NB4 (cell line): ENCODE results near the gene DAZAP1.
"Not testable (repeated sequence)": the region's sequence is repeated elsewhere in the genome, so short reads cannot be mapped to it uniquely, and the experiment has no call there.

Experiments
- DNase-seq: peaks from one replicate; pipeline ENCODE4 v3.0.0; 2010; ENCODE audit warnings: low read depth
- H3K4me3 ChIP-seq: one replicate; pipeline ENCODE4 v1.5.1; 2011; ENCODE audit warnings: mild to moderate bottlenecking, low read depth, low read length, moderate library complexity
- MYC ChIP-seq: IDR thresholded peaks from 2 replicates; pipeline ENCODE4 v1.6.1; 2011; ENCODE audit warnings: low read depth, low read length
- POLR2A ChIP-seq: IDR thresholded peaks from 2 replicates; pipeline ENCODE4 v1.6.1; 2011; ENCODE audit warnings: mild to moderate bottlenecking; ENCODE audit not compliant: insufficient read length; ENCODE audit errors: extremely low read depth
- TF ChIP-seq, protein P1 (sequence below): IDR thresholded peaks from one replicate; pipeline ENCODE4 v1.5.1; 2012; ENCODE audit warnings: low read depth, low read length
- TF ChIP-seq, protein P2 (sequence below): IDR thresholded peaks from 2 replicates; pipeline ENCODE4 v1.6.1; 2011; ENCODE audit warnings: low read depth, low read length

The DAZAP1 gene

DNA sequence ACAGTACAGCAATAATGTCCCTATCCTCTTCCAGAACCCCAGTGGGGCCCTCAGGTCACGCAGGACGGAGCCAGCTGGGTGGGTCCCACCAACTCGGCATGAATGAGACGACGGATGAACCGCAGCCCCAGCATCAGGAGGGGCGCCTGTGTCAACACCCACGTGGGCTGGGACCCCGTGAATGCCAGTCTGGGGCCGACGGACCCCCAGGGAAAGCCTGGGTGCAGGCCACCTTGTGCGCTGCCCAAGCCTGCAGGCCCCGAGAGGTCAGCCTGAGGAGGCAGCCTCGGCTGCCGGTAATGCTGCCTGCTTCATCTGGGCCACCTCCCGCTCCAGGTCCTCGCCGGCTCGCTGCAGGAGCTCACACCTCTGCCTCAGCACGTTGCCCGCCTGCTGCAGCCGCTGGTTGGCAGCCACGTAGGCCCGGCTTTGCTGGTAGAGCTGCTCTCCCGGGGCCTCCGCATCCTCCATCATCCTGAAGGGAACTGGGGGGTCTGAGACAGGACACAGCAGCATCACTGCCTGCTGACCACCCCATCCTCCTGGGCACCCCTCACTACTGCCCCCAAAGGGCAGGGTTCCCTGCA is 67.5 kb downstream of the DAZAP1 start:
- DNase-seq: no peak
- no peak overlapping the region for H3K4me3 ChIP-seq
- TF ChIP-seq POLR2A (no peak), MYC (no peak)
- TF ChIP-seq, protein P1, sequence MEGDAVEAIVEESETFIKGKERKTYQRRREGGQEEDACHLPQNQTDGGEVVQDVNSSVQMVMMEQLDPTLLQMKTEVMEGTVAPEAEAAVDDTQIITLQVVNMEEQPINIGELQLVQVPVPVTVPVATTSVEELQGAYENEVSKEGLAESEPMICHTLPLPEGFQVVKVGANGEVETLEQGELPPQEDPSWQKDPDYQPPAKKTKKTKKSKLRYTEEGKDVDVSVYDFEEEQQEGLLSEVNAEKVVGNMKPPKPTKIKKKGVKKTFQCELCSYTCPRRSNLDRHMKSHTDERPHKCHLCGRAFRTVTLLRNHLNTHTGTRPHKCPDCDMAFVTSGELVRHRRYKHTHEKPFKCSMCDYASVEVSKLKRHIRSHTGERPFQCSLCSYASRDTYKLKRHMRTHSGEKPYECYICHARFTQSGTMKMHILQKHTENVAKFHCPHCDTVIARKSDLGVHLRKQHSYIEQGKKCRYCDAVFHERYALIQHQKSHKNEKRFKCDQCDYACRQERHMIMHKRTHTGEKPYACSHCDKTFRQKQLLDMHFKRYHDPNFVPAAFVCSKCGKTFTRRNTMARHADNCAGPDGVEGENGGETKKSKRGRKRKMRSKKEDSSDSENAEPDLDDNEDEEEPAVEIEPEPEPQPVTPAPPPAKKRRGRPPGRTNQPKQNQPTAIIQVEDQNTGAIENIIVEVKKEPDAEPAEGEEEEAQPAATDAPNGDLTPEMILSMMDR: no peak
- TF ChIP-seq, protein P2, sequence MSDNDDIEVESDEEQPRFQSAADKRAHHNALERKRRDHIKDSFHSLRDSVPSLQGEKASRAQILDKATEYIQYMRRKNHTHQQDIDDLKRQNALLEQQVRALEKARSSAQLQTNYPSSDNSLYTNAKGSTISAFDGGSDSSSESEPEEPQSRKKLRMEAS: no peak

DNA sequence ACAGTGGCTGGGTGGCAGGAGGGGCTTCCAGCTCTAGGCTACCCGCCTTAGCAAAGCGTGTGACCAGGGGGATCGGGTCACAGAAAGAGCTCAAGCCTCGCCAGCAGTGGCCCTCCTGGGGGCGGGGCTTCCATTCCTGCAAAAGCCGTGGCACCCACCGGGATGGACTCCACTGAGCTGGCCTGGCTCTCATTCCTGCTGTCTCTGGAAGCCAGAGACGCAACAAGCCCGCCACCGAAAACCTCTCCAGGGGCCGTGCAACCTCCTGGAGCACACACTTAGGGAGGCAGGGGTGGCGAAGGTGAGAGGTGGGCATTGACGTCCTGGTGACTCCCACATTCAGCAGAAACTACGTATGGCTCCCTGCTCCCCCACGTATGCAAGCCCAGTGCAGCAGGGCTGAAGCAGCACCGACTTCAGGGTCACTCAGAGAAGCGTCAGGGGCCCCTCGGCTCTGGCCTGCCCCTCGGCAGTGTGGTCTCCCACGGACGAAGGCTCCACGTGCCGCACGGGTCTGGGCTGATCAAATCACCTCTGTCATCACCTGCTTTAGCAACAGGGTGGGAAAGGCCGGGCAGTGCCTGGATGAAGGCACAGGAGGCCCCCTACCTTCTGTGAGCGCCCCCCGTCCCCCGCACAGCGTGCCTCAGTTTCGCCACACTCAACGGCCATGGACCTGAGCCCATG is 68.5 kb downstream of the DAZAP1 start:
- no peak overlapping the region for H3K4me3 ChIP-seq
- no peak for DNase-seq
- TF ChIP-seq MYC: no peak
- TF ChIP-seq, protein P1: no peak

DNA sequence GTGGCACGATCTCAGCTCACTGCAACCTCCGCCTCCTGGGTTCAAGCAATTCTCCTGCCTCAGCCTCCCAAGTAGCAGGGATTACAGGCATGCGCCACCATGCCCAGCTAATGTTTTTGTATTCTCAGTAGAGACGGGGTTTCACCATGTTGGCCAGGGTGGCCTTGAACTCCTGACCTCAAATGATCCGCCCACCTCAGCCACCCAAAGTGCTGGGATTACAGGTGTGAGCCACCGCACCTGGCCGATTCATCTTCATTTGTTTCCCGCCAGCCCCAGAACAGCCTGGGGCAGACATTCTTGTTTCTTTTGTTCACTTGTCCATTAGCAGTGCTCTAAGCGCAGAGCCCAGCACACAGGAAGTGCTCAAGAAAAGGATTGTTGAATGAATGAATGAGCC is 69.7 kb downstream of the DAZAP1 start:
- not testable (repeated sequence) for H3K4me3 ChIP-seq, DNase-seq

DNA sequence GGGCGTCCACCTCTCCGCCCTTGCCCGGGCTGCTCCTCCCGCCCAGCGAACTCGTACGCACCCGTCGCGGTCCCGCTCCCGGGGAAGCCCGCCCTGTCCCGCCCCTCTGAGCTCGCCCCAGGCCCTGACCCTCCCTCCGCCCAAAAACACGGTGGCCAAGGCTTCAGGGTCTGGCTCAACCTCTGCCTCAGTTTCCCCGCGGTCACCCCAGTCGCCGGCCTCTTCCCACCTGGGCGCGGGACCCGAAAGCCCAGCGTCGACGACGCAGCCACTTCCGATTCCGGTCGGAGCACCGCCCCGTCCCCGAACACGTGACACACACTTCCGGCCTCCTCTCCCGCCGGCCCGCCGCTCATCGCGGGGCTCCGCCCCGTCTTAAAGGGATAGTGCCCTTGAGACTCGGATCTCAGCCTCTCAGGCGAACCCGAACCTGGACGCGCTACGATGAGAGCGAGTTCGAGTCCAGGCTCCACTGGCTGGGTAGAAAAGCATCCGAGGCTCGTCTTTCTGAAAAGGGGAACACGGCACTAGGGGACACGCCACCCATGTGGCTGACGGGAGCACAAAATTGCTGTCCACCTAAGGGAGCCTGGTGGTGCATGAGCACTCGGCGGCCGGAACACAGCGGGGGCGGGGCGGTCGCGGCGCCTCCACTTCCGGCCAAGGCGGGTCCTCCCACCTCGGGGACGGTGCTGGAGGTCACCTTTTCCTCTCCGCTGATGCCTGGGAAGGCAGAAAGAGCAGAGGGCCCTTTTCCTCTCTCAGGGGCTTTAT is 71.7 kb downstream of the DAZAP1 start, which contains the start of gene C19orf25:
TSS of gene C19orf25 (minus strand) at position 282 of the 774 bp plus-strand sequence. CDS start 312 bp downstream, outside the sequence.
- peak within 1 kb of the TSS; percentile 74 for H3K4me3 ChIP-seq
- TF ChIP-seq, protein P2: peak; percentile 96
- TF ChIP-seq, protein P1: no peak
- TF ChIP-seq MYC (peak; percentile 50), POLR2A (peak; percentile 49)
- peak; percentile 91 for DNase-seq

DNA sequence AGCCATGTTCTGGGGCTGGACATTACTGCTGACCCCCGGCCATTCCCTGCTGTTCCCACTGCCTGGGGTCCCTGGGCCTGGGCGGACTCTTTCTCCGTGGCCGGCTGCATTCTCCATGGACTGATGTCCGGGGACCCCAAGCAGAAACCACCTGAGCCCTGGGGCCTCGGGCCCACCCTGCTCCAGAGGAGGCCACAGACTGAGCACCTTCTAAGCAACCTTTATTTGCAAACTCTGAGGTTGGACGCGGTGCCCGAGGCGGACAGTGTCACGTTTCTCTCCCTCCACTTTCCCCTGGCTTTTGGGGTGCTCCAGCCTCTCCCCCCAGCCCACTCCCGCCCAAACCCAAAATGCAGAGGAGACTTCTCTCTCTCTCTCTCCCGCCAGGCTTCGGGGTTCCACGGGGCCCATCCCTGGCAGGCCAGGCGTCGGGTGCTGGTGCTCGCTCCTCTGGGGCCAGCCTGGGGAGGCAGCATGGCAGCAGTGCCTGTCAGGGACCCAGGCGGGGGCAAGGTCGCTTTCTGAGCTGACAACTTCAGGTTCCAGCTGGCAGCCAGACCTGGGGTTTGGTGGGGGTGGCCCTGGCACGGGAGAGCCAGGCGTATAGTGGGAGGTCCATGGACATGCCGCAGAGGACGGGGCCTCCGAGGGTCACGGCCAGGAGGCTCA is 74.0 kb downstream of the DAZAP1 start:
- no peak for DNase-seq
- H3K4me3 ChIP-seq: no peak overlapping the region
- TF ChIP-seq, protein P2: no peak
- TF ChIP-seq POLR2A (no peak), MYC (no peak)
- TF ChIP-seq, protein P1: no peak

DNA sequence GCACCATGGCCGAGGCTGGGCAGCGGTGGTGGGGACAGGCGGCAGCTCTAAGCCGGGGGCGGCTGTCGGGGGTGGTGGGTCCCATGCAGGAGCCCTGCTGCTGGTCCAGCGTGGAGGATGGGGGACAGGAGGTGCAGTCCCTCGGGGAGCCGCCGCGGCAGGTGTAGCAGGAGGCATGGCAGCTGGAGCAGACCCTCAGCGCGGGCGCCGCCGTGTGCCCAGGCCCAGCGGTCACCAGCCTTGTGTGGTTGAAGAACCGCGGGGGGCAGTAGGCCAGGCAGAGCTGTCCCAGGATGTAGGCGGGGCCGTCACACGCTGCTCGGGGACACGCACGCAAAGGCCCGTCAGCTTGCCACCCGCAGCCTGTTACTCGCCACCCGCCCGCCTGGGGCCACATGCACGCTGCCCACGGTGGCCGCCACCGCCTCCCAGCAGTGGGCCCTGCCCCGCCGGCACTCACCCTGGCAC is 74.5 kb downstream of the DAZAP1 start:
- no peak overlapping the region for H3K4me3 ChIP-seq
- no peak for DNase-seq
- TF ChIP-seq MYC (no peak), POLR2A (no peak)
- TF ChIP-seq, protein P1: no peak
- TF ChIP-seq, protein P2: no peak
